KMS-11 (cell line): ENCODE measurements around the gene PARL.

Source experiments
- H2AFZ ChIP-seq: fragments of 200-600 bp; sonication (generic); 2 replicates; pipeline ENCODE4 v1.6.1; 2016; ENCODE audit warnings: antibody characterized with exemption, mixed run types, low read depth
- H3K27ac ChIP-seq: fragments of 200-600 bp; sonication (generic); 2 replicates; pipeline ENCODE4 v1.6.1; 2016; ENCODE audit warnings: mild to moderate bottlenecking, mixed run types
- H3K27me3 ChIP-seq: fragments of 200-600 bp; sonication (generic); 2 replicates; pipeline ENCODE4 v1.6.1; 2017; ENCODE audit warnings: mild to moderate bottlenecking, low read depth, mixed run types, moderate library complexity; ENCODE audit not compliant: insufficient read depth
- H3K36me3 ChIP-seq: fragments of 200-600 bp; sonication (generic); 2 replicates; pipeline ENCODE4 v1.6.1; 2017; ENCODE audit warnings: mild to moderate bottlenecking, mixed run types; ENCODE audit not compliant: insufficient read depth
- H3K4me1 ChIP-seq: fragments of 200-600 bp; sonication (generic); 2 replicates; pipeline ENCODE4 v1.6.1; 2016; ENCODE audit warnings: mild to moderate bottlenecking, low read depth, mixed run types; ENCODE audit not compliant: poor library complexity, severe bottlenecking
- H3K4me2 ChIP-seq: fragments of 200-600 bp; sonication (generic); 2 replicates; pipeline ENCODE4 v1.7.0; 2016; ENCODE audit warnings: mild to moderate bottlenecking, mixed run types
- H3K4me3 ChIP-seq: fragments of 200-600 bp; sonication (generic); IDR thresholded peaks from 2 replicates; pipeline ENCODE4 v1.6.1; 2017; ENCODE audit warnings: low read depth, low read length, mixed read lengths; ENCODE audit not compliant: insufficient read depth
- H3K79me2 ChIP-seq: fragments of 200-600 bp; sonication (generic); 2 replicates; pipeline ENCODE4 v1.6.1; 2016; ENCODE audit warnings: low read depth, mixed run types; ENCODE audit not compliant: insufficient read depth
- H3K9ac ChIP-seq: fragments of 200-600 bp; sonication (generic); 2 replicates; pipeline ENCODE4 v1.6.1; 2016; ENCODE audit warnings: mild to moderate bottlenecking, mixed run types
- H4K20me1 ChIP-seq: fragments of 200-600 bp; sonication (generic); 2 replicates; pipeline ENCODE4 v1.6.1; 2016; ENCODE audit warnings: mild to moderate bottlenecking, mixed run types; ENCODE audit not compliant: insufficient read depth
- CTCF ChIP-seq: fragments of 200-600 bp; sonication (generic); conservative IDR thresholded peaks from 2 replicates; pipeline ENCODE4 v1.6.1; 2017; ENCODE audit warnings: low read depth, mild to moderate bottlenecking, antibody characterized with exemption, low read length, moderate library complexity, mixed read lengths

PARL gene

GRCh38 chr3:183817639-183818038 lies 67.0 kb downstream of the PARL start:
- H3K4me2 ChIP-seq = no peak overlapping the region
- H3K9ac ChIP-seq = no peak overlapping the region
- H3K27ac ChIP-seq = no peak overlapping the region
- no peaks in the 10 kb centered on the region for H3K79me2 ChIP-seq
- TF ChIP-seq CTCF = no peak
- H3K27me3 ChIP-seq = no peaks in the 10 kb centered on the region
- H3K36me3 ChIP-seq = no peaks in the 10 kb centered on the region; the same call in 1 of the 2 replicates
- H2AFZ ChIP-seq = no peak overlapping the region
- no peak overlapping the region for H3K4me3 ChIP-seq
- H4K20me1 ChIP-seq = no peaks in the 10 kb centered on the region
- H3K4me1 ChIP-seq = no peaks in the 10 kb centered on the region

GRCh38 chr3:183816681-183817510 lies 67.8 kb downstream of the PARL start:
- Histone ChIP-seq H3K9ac (no peak overlapping the region), H3K27me3 (no peaks in the 10 kb centered on the region), H3K27ac (no peak overlapping the region), H4K20me1 (no peaks in the 10 kb centered on the region), H3K4me2 (no peak overlapping the region), H3K4me3 (no peak overlapping the region), H3K36me3 (no peaks in the 10 kb centered on the region; the same call in 1 of the 2 replicates), H3K4me1 (no peaks in the 10 kb centered on the region), H3K79me2 (no peaks in the 10 kb centered on the region), H2AFZ (no peak overlapping the region)
- TF ChIP-seq CTCF = no peak

- Histone ChIP-seq H3K4me3 (no peak overlapping the region), H4K20me1 (no peaks in the 10 kb centered on the region), H3K9ac (no peak overlapping the region), H2AFZ (no peak overlapping the region), H3K4me2 (no peak overlapping the region), H3K27ac (no peak overlapping the region), H3K4me1 (no peaks in the 10 kb centered on the region), H3K79me2 (no peaks in the 10 kb centered on the region), H3K36me3 (no peaks in the 10 kb centered on the region; the same call in 1 of the 2 replicates), H3K27me3 (no peaks in the 10 kb centered on the region)
- TF ChIP-seq CTCF = no peak
These were observed 68.7 kb downstream of the PARL start for GRCh38 chr3:183815951-183816475.

- Histone ChIP-seq H2AFZ (no peak overlapping the region), H3K9ac (no peak overlapping the region), H3K36me3 (no peaks in the 10 kb centered on the region; the same call in 1 of the 2 replicates), H4K20me1 (no peaks in the 10 kb centered on the region), H3K79me2 (no peaks in the 10 kb centered on the region), H3K27ac (no peak overlapping the region), H3K4me2 (no peak overlapping the region), H3K4me1 (no peaks in the 10 kb centered on the region), H3K27me3 (no peaks in the 10 kb centered on the region), H3K4me3 (no peak overlapping the region)
- no peak for TF ChIP-seq CTCF
These were observed 69.1 kb downstream of the PARL start for GRCh38 chr3:183815563-183815940.
